ENCODE results near the gene FBN1.

GRCh38 chr15:48427960-48428547, 217.5 kb downstream of the FBN1 start:
- no peak for TF ChIP-seq ZBTB11 (tag by site-specific recombination; conservative IDR thresholded peaks at IDR 0.05; ENCODE audit: low read depth)
- TF ChIP-seq ZBTB26 (tag by site-specific recombination; optimal IDR thresholded peaks at IDR 0.05) = no peak
- no peak for TF ChIP-seq ZNF239 (tag by site-specific recombination; IDR thresholded peaks at IDR 0.05)
- TF ChIP-seq ZNF184 (tag by site-specific recombination; IDR thresholded peaks at IDR 0.05) = no peak
- no peak for TF ChIP-seq ZNF501 (tag by site-specific recombination; IDR thresholded peaks at IDR 0.05)
- no peak for TF ChIP-seq ZNF423 (tag by site-specific recombination; IDR thresholded peaks at IDR 0.05)
- TF ChIP-seq CTCF (tag by site-specific recombination; IDR thresholded peaks at IDR 0.05) = no peak
- no peak for TF ChIP-seq ZNF292 (tag by site-specific recombination; IDR thresholded peaks at IDR 0.05; ENCODE audit: borderline replicate concordance, low read depth)
- TF ChIP-seq ZNF274 (IDR thresholded peaks at IDR 0.05; ENCODE audit: low read length) = no peak
- no peak for TF ChIP-seq ZNF274 (tag by site-specific recombination; IDR thresholded peaks at IDR 0.05; ENCODE audit: borderline replicate concordance)

Measured in HEK293 (cell line).